Subcutaneous abdominal adipose tissue (tissue), 5 donors: Measurements from ENCODE around the gene DTX2.
"Not testable (repeated sequence)": the region's sequence is repeated elsewhere in the genome, so short reads cannot be mapped to it uniquely, and the experiment has no call there.

Experiments used
- H3K27ac ChIP-seq: one replicate; pipeline ENCODE4 v1.7.0; 2013; ENCODE audit warnings: low read depth, mild to moderate bottlenecking, inconsistent platforms, low read length, moderate library complexity
- H3K27me3 ChIP-seq, 5 donors: one replicate each; pipeline ENCODE4 v1.7.0; 2013; ENCODE audit warnings: low read length in 5 of 5, inconsistent platforms in 1 of 5; ENCODE audit not compliant: control insufficient read depth in 5 of 5, insufficient read depth in 4 of 5
- H3K36me3 ChIP-seq, 5 donors: one replicate each; pipeline ENCODE4 v1.7.0; 2013; ENCODE audit warnings: low read length in 5 of 5; ENCODE audit not compliant: control insufficient read depth in 5 of 5, insufficient read depth in 5 of 5
- H3K4me1 ChIP-seq, 5 donors: one replicate each; pipeline ENCODE4 v1.7.0; 2013; ENCODE audit warnings: low read length in 5 of 5, mild to moderate bottlenecking in 3 of 5, moderate library complexity in 1 of 5; ENCODE audit not compliant: control insufficient read depth in 5 of 5, insufficient read depth in 5 of 5
- H3K4me3 ChIP-seq, 5 donors: one replicate each; pipeline ENCODE4 v1.7.0; 2013; ENCODE audit warnings: low read length in 5 of 5, low read depth in 1 of 5
- H3K9ac ChIP-seq, 5 donors: one replicate each; pipeline ENCODE4 v1.7.0; 2013; ENCODE audit warnings: low read length in 5 of 5, mild to moderate bottlenecking in 4 of 5, moderate library complexity in 3 of 5
- H3K9me3 ChIP-seq, 5 donors: one replicate each; pipeline ENCODE4 v1.7.0; 2013; ENCODE audit warnings: low read length in 5 of 5; ENCODE audit not compliant: control insufficient read depth in 5 of 5
- donor health status: healthy.
- donor health status: healthy.
- donor health status: healthy.
- donor health status: healthy.
- donor health status: healthy.

Gene DTX2

DNA sequence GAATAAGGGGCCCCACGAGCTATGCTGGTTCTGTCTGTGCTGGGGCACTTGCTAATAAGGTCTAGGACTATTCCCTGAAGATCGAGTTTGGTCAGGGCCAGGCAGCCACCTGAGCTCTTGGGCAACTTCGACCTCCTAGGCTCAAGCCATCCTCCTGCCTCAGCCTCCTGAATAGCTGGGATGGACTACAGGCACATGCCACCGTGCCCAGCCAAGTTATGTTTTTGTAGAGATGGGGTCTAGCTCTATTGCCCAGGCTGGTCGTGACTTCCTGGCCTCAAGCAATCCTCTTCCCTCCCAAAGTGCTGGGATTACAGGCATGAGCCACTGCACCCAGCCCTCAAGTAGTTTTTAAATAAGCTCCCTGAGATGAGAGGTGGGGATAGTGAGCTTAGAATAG is 33.9 kb upstream of the DTX2 start:
- H3K9ac ChIP-seq = no peak overlapping the region
- no peaks in the 10 kb centered on the region for H3K9me3 ChIP-seq
- peaks cover 5 to 13% (median 7%) of the 10 kb centered on the region in 5 donors for H3K4me1 ChIP-seq
- no peak overlapping the region for H3K27ac ChIP-seq
- H3K36me3 ChIP-seq = no peaks in the 10 kb centered on the region
- H3K27me3 ChIP-seq = no peaks in the 10 kb centered on the region
- no peak overlapping the region for H3K4me3 ChIP-seq

DNA sequence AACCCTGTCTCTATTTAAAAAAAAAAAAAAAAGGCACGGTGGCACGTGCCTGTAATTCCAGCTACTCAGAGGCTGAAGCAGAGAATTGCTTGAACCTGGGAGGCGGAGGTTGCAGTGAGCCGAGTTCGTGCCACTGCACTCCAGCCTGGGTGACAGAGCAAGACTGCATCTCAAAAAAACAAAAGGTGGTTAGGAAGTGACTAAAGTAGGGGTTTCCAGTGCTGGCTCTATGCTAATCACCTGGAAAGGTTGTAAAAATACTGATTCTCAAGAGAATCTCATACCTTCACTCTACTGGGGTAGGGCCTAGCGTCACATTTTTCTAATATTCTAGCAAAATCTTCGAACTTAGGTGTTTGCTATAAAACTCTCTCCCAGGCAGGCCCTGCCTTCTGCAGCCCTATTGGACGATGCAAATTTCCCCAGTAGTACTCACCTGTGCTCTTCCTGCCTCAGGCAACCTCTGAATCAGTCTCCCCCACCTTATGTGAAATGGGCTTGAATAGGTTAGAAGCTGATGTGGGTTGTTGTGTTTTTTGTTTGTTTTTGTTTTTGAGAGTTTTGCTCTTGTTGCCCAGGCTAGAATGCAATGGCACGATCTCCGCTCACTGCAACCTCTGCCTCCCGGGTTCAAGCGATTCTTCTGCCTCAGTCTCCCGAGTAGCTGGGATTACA is 33.2 kb upstream of the DTX2 start:
- Histone ChIP-seq H3K36me3 (no peaks in the 10 kb centered on the region), H3K4me3 (no peak overlapping the region), H3K4me1 (peaks cover 3 to 11% (median 7%) of the 10 kb centered on the region in 5 donors), H3K27ac (no peak overlapping the region), H3K9me3 (no peaks in the 10 kb centered on the region), H3K27me3 (no peaks in the 10 kb centered on the region), H3K9ac (no peak overlapping the region)

- H3K9me3 ChIP-seq = no peaks in the 10 kb centered on the region
- no peak overlapping the region for H3K27ac ChIP-seq
- peaks cover 0 to 8% (median 5%) of the 10 kb centered on the region in 5 donors for H3K4me1 ChIP-seq
- H3K36me3 ChIP-seq = no peaks in the 10 kb centered on the region
- H3K9ac ChIP-seq = no peak overlapping the region
- H3K27me3 ChIP-seq = no peaks in the 10 kb centered on the region
- H3K4me3 ChIP-seq = no peak overlapping the region
Observed at GRCh38 chr7:76428868-76429805, 32.4 kb upstream of the DTX2 start.

DNA sequence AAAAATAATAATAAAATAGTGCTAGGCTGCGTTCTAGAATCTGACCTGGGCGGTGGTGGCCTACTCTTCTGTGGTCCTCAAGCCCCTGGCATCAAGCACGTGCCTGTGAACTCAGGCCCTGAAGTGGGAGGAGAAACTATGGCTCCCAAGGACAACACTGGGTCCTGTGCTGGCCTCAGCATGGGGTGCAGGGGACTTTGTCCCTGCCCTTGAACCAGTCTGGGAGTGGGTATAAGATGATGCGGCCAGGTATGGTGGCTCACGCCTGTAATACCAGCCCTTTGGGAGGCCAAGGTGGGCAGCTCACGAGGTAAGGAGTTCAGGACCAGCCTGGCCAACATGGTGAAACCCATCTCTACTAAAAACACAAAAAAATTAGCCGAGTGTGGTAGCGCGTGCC is 31.3 kb upstream of the DTX2 start:
- Histone ChIP-seq H3K4me1 (peaks cover 0 to 8% (median 5%) of the 10 kb centered on the region in 5 donors), H3K27ac (no peak overlapping the region), H3K36me3 (peaks cover 0 to 3% (median 0%) of the 10 kb centered on the region in 5 donors), H3K4me3 (no peak overlapping the region), H3K9ac (no peak overlapping the region), H3K9me3 (no peaks in the 10 kb centered on the region), H3K27me3 (no peaks in the 10 kb centered on the region)

DNA sequence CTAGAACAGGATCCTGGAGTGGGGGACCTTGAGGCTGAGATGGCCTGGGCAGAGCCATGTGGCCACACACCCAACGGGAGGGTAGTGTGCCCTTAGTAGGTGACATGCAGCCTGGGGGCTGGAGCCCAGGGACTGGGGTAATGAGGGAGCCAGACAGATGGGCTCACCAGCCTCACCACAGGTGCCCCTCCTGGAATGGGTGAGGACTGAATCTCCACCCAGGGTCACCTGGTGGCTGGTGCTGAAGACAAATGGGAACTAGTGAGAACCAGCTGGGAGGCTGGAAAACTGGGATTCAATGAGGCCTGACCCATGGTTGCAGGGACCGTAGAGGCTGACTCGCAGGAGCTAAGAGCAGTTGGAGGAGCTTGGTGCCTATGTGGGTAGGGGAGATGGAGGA is 30.7 kb upstream of the DTX2 start:
- Histone ChIP-seq H3K36me3 (peaks cover 0 to 3% (median 0%) of the 10 kb centered on the region in 5 donors), H3K9ac (no peak overlapping the region), H3K4me1 (peaks cover 0 to 8% (median 5%) of the 10 kb centered on the region in 5 donors), H3K27ac (no peak overlapping the region), H3K9me3 (no peaks in the 10 kb centered on the region), H3K4me3 (no peak overlapping the region), H3K27me3 (no peaks in the 10 kb centered on the region)

- H3K27me3 ChIP-seq, H3K9me3 ChIP-seq, H3K36me3 ChIP-seq, H3K9ac ChIP-seq, H3K4me3 ChIP-seq, H3K4me1 ChIP-seq, H3K27ac ChIP-seq: not testable (repeated sequence)
Observed at GRCh38 chr7:76437873-76438272, 23.6 kb upstream of the DTX2 start.

- not testable (repeated sequence) for H3K4me3 ChIP-seq
Observed at GRCh38 chr7:76439120-76439888, 22.2 kb upstream of the DTX2 start.

GRCh38 chr7:76440404-76440803 is 21.1 kb upstream of the DTX2 start:
- H3K36me3 ChIP-seq, H3K27me3 ChIP-seq, H3K27ac ChIP-seq, H3K9me3 ChIP-seq, H3K4me3 ChIP-seq, H3K9ac ChIP-seq, H3K4me1 ChIP-seq: not testable (repeated sequence)

More at GRCh38 chr7:76439120-76439888, 22.2 kb upstream of the DTX2 start:
- not testable (repeated sequence) for H3K27ac ChIP-seq, H3K36me3 ChIP-seq, H3K9me3 ChIP-seq, H3K27me3 ChIP-seq, H3K4me1 ChIP-seq, H3K9ac ChIP-seq

DNA sequence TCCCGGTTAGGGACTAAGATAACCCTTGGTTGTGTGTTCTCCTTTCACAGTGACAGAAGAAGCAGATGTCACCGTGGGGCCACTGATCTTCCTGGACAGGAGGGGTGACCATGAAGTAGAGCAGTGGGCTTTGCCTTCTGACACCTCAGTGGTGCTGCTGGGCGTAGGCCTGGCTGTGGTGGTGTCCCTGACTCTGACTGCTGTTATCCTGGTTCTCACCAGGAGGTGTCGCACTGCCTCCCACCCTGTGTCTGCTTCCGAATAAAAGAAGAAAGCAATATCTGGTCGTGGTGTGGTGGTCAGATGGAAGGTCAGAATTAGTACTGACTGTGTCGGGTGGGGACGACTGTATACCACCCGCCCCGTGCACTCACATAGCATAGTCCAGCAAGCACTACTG is 19.7 kb upstream of the DTX2 start:
- not testable (repeated sequence) for H3K4me3 ChIP-seq, H3K9ac ChIP-seq, H3K4me1 ChIP-seq, H3K9me3 ChIP-seq, H3K27me3 ChIP-seq, H3K27ac ChIP-seq, H3K36me3 ChIP-seq
